Upper lobe of right lung (tissue), 1 donor: ENCODE results near the gene GK. TPM values are rescaled to one million over a fixed set of nuclear protein-coding genes. Genes with fewer than 3 reads are reported as not detected.

Source experiments
- ATAC-seq: fragments of 200-7000 bp; cut with Tn5 transposase; one replicate; pipeline ENCODE4 v1.9.1; 2020; ENCODE audit warnings: mild to moderate bottlenecking, moderate library complexity
- DNase-seq: peaks from one replicate; pipeline ENCODE4 v3.0.0-alpha.2; 2020
- H3K27ac ChIP-seq: fragments of 200-600 bp; one replicate; pipeline ENCODE4 v1.8.0; 2022
- H3K27me3 ChIP-seq: fragments of 200-600 bp; one replicate; pipeline ENCODE4 v1.8.0; 2022; ENCODE audit warnings: mild to moderate bottlenecking
- H3K36me3 ChIP-seq: fragments of 200-600 bp; one replicate; pipeline ENCODE4 v1.8.0; 2022
- H3K4me1 ChIP-seq: fragments of 200-600 bp; one replicate; pipeline ENCODE4 v1.8.0; 2022
- H3K4me3 ChIP-seq: fragments of 200-600 bp; one replicate; pipeline ENCODE4 v1.8.0; 2022; ENCODE audit warnings: mild to moderate bottlenecking
- H3K9me3 ChIP-seq: fragments of 200-600 bp; one replicate; pipeline ENCODE4 v1.8.0; 2022
- CTCF ChIP-seq: fragments of 200-600 bp; IDR thresholded peaks from one replicate; pipeline ENCODE4 v1.8.0; 2022; ENCODE audit warnings: antibody characterized with exemption
- intact Hi-C: fragments of 100-400 bp; cut with DNase I; formaldehyde crosslinking; loops from one replicate; pipeline ENCODE4 v1.11.0; 2022
- total RNA-seq: library from RNA; stranded (reverse); fragmentation: NEBNext Ultra II Directional; extraction: Animal tissue kit (Norgen Biotek cat#: 25700); gene quantifications from one replicate; pipeline ENCODE4 v1.2.1, GENCODE V29; 2021
- donor health status: DM: no; HTN: yes; CAD: no; lungs with severe emphysema.

Gene GK
- total RNA-seq, 1 donor from 2014 or later: 48.3 TPM

GRCh38 chrX:30779453-30780030, 126.3 kb downstream of the GK start:
- intact Hi-C loops: no loop called here
- no peak for TF ChIP-seq CTCF
- no peaks in the 10 kb centered on the region for H3K36me3 ChIP-seq
- no peaks in the 10 kb centered on the region for H3K27me3 ChIP-seq
- DNase-seq (no peak), ATAC-seq (no peak)
- no peak overlapping the region for H3K27ac ChIP-seq
- H3K4me1 ChIP-seq: no peaks in the 10 kb centered on the region
- H3K4me3 ChIP-seq: no peak overlapping the region
- no peaks in the 10 kb centered on the region for H3K9me3 ChIP-seq

Other genes starting within 250 kb of the GK start
- 4.0 TPM for gene TASL, start 75.7 kb upstream of the GK start, total RNA-seq
- 21.9 TPM for gene TAB3, start 235.8 kb downstream of the GK start, total RNA-seq